ENCODE results near the gene PDGFB. TPM values are rescaled to one million over a fixed set of nuclear protein-coding genes. Genes with fewer than 3 reads are reported as not detected.

PDGFB gene
- total RNA-seq, 1 experiment from 2014 or later, result 13.1 TPM

- no peak for TF ChIP-seq CBX3 (IDR thresholded peaks at IDR 0.05; ENCODE audit: low read depth)
- TF ChIP-seq, protein P1, sequence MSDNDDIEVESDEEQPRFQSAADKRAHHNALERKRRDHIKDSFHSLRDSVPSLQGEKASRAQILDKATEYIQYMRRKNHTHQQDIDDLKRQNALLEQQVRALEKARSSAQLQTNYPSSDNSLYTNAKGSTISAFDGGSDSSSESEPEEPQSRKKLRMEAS (IDR thresholded peaks at IDR 0.05), result no peak
- TF ChIP-seq RAD21 (IDR thresholded peaks at IDR 0.05; ENCODE audit: low read depth), result no peak
- no peak for TF ChIP-seq YY1 (IDR thresholded peaks at IDR 0.05; ENCODE audit: extremely low read depth, insufficient replicate concordance, low read depth, low read length)
- no peak for TF ChIP-seq SRF (IDR thresholded peaks at IDR 0.05; ENCODE audit: low read depth)
Measured at GRCh38 chr22:39279170-39279850, 34.5 kb upstream of the PDGFB start (continued).

DNA sequence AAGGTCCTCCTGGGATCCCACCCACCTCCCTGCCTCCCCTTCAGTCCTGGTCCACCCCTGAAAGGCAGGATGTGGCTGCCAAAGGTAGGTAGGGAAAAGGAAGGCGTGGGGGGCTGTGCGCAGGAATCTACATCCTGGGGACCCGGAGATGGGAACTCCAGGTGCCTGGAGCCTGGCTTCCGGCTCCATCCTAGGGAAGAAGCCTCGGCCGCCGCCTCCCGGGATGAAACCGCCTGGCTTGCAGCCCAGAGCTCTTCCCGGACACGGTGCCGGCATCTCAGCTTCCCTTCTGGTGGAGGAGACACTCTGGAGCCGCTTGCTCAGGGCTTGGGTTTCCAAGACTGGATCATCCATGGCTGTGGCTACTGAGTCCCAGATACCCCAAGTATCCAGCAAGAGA is 33.3 kb upstream of the PDGFB start:
- DNase-seq (ENCODE audit: low read depth, low spot score) (no peak), ATAC-seq (no peak)
- Histone ChIP-seq H3K27me3 (ENCODE audit: insufficient read depth, low read length) (no peaks in the 10 kb centered on the region), H2AFZ (ENCODE audit: low read depth, low read length, poor library complexity, severe bottlenecking) (no peak overlapping the region), H3K4me3 (replicated peaks in 1 of 2; ENCODE audit: low read depth in 1 of 2, low read length in 2 of 2) (no peak overlapping the region), H4K20me1 (ENCODE audit: insufficient read depth) (no peaks in the 10 kb centered on the region), H3K4me1 (ENCODE audit: control insufficient read depth in 1 of 2, insufficient read depth in 2 of 2, low read length in 2 of 2) (no peaks in the 10 kb centered on the region), H3K27ac (ENCODE audit: low read depth, low read length) (no peak overlapping the region), H3K79me2 (ENCODE audit: insufficient read depth, low read length) (no peaks in the 10 kb centered on the region), H3K9me3 (ENCODE audit: control insufficient read depth in 1 of 2, insufficient read depth in 1 of 2, low read depth in 1 of 2, low read length in 2 of 2) (0 out of 4 replicates have a peak, but pooled peaks cover 0 to 5% of the 10 kb centered on the region in 2 experiments), H3K9me2 (ENCODE audit: insufficient read depth) (no peaks in the 10 kb centered on the region), H3K9ac (ENCODE audit: low read length) (no peak overlapping the region), H3K4me2 (ENCODE audit: low read length) (no peak overlapping the region), H3K36me3 (ENCODE audit: control insufficient read depth in 1 of 2, insufficient read depth in 2 of 2, low read length in 2 of 2) (no peaks in the 10 kb centered on the region)
- POLR2A ChIA-PET, result no interaction called here
- CTCF ChIA-PET, result no interaction called here
- intact Hi-C loops (cut with micrococcal nuclease), result no loop called here
- RAD21 ChIA-PET (ENCODE audit: low non-redundant PET in 1 of 2, low total read pairs in 2 of 2, uncharacterized antibody in 2 of 2, unreplicated experiment in 2 of 2), result no interaction called here
- no peak for TF ChIP-seq CEBPB (IDR thresholded peaks at IDR 0.05; ENCODE audit: low read depth)
- no peak for TF ChIP-seq SRF (IDR thresholded peaks at IDR 0.05; ENCODE audit: low read depth)
- no peak for TF ChIP-seq ELF1 (IDR thresholded peaks at IDR 0.05; ENCODE audit: borderline replicate concordance, low read depth)
- no peak for TF ChIP-seq JUND (IDR thresholded peaks at IDR 0.05)
- TF ChIP-seq SP1 (IDR thresholded peaks at IDR 0.05; ENCODE audit: low read depth), result no peak
- no TSS peak for BruUV-seq (replicated peaks)

DNA sequence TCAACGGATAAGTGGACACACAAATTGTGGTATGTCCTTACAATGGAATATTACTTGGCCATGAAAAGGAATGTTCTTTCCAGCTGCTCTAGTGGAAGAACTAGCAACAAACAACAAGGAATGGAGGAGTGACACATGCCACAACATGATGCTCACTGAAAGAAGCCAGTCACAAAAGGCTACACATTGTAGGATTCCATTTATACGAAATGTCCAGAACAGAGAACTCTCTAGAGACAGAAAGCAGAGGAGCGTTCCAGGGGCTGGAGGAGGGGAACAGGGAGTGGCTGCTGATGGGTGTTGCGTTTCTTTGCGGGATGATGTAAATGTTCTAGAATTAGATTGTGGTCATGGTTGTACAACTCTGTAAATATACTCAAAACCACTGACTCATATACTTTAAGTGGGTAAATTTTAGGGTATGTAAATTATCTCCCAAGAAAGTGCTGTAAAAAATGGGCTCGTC is 32.4 kb upstream of the PDGFB start:
- no peaks in the 10 kb centered on the region for H3K79me2 ChIP-seq (ENCODE audit: insufficient read depth, low read length)
- POLR2A ChIA-PET, result no interaction called here
- no peaks in the 10 kb centered on the region for H3K4me1 ChIP-seq (ENCODE audit: control insufficient read depth in 1 of 2, insufficient read depth in 2 of 2, low read length in 2 of 2)
- RAD21 ChIA-PET (ENCODE audit: low non-redundant PET in 1 of 2, low total read pairs in 2 of 2, uncharacterized antibody in 2 of 2, unreplicated experiment in 2 of 2), result no interaction called here
- no peak for DNase-seq (ENCODE audit: low read depth, low spot score)
- H2AFZ ChIP-seq (ENCODE audit: low read depth, low read length, poor library complexity, severe bottlenecking), result no peak overlapping the region
- 0 out of 4 replicates have a peak, but pooled peaks cover 0 to 5% of the 10 kb centered on the region in 2 experiments for H3K9me3 ChIP-seq (ENCODE audit: control insufficient read depth in 1 of 2, insufficient read depth in 1 of 2, low read depth in 1 of 2, low read length in 2 of 2)
- no peak for ATAC-seq
- no peaks in the 10 kb centered on the region for H4K20me1 ChIP-seq (ENCODE audit: insufficient read depth)
- no peak overlapping the region for H3K4me2 ChIP-seq (ENCODE audit: low read length)
- TF ChIP-seq EGR1 (IDR thresholded peaks at IDR 0.05; ENCODE audit: low read depth) (no peak), SRF (IDR thresholded peaks at IDR 0.05; ENCODE audit: low read depth) (no peak), JUND (IDR thresholded peaks at IDR 0.05) (no peak), RAD21 (IDR thresholded peaks at IDR 0.05; ENCODE audit: low read depth) (no peak), EZH2phosphoT487 (IDR thresholded peaks at IDR 0.05; ENCODE audit: borderline replicate concordance) (no peak), POLR2AphosphoS5 (IDR thresholded peaks at IDR 0.05; ENCODE audit: low read depth, low read length) (no peak), TCF7L2 (IDR thresholded peaks at IDR 0.05; ENCODE audit: borderline replicate concordance, extremely low read depth, insufficient read depth, insufficient read length) (no peak), FOSL1 (IDR thresholded peaks at IDR 0.05; ENCODE audit: low read depth) (no peak), CEBPB (IDR thresholded peaks at IDR 0.05; ENCODE audit: low read depth) (no peak), POLR2A (IDR thresholded peaks at IDR 0.05; ENCODE audit: borderline replicate concordance, extremely low read depth, insufficient read depth, insufficient read length) (no peak)
- TF ChIP-seq, protein P2, sequence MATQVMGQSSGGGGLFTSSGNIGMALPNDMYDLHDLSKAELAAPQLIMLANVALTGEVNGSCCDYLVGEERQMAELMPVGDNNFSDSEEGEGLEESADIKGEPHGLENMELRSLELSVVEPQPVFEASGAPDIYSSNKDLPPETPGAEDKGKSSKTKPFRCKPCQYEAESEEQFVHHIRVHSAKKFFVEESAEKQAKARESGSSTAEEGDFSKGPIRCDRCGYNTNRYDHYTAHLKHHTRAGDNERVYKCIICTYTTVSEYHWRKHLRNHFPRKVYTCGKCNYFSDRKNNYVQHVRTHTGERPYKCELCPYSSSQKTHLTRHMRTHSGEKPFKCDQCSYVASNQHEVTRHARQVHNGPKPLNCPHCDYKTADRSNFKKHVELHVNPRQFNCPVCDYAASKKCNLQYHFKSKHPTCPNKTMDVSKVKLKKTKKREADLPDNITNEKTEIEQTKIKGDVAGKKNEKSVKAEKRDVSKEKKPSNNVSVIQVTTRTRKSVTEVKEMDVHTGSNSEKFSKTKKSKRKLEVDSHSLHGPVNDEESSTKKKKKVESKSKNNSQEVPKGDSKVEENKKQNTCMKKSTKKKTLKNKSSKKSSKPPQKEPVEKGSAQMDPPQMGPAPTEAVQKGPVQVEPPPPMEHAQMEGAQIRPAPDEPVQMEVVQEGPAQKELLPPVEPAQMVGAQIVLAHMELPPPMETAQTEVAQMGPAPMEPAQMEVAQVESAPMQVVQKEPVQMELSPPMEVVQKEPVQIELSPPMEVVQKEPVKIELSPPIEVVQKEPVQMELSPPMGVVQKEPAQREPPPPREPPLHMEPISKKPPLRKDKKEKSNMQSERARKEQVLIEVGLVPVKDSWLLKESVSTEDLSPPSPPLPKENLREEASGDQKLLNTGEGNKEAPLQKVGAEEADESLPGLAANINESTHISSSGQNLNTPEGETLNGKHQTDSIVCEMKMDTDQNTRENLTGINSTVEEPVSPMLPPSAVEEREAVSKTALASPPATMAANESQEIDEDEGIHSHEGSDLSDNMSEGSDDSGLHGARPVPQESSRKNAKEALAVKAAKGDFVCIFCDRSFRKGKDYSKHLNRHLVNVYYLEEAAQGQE (IDR thresholded peaks at IDR 0.05; ENCODE audit: low read depth), result no peak
- intact Hi-C loops (cut with micrococcal nuclease), result no loop called here
- no peaks in the 10 kb centered on the region for H3K36me3 ChIP-seq (ENCODE audit: control insufficient read depth in 1 of 2, insufficient read depth in 2 of 2, low read length in 2 of 2)
- no peak overlapping the region for H3K4me3 ChIP-seq (replicated peaks in 1 of 2; ENCODE audit: low read depth in 1 of 2, low read length in 2 of 2)
- H3K27me3 ChIP-seq (ENCODE audit: insufficient read depth, low read length), result no peaks in the 10 kb centered on the region
- CTCF ChIA-PET, result no interaction called here
- BruUV-seq (replicated peaks), result no TSS peak
- H3K27ac ChIP-seq (ENCODE audit: low read depth, low read length), result no peak overlapping the region
- H3K9ac ChIP-seq (ENCODE audit: low read length), result no peak overlapping the region
- no peaks in the 10 kb centered on the region for H3K9me2 ChIP-seq (ENCODE audit: insufficient read depth)

Data from HCT116 (cell line).